ENCODE results near the gene ZBTB16. TPM values are rescaled to one million over a fixed set of nuclear protein-coding genes. Genes with fewer than 3 reads are reported as not detected.

The ZBTB16 gene
- total and polyA plus RNA-seq, 2 of the 4 experiments (the other 2 are of a cell fraction), result not detected

- Histone ChIP-seq H3K4me1 (ENCODE audit: control insufficient read depth, insufficient read depth, low read length) (no peaks in the 10 kb centered on the region), H3K27ac (ENCODE audit: insufficient read depth, low read length) (no peak overlapping the region), H2AK5ac (ENCODE audit: low read depth, low read length) (no peak overlapping the region), H4K20me1 (ENCODE audit: insufficient read depth, low read length) (no peaks in the 10 kb centered on the region), H2AK9ac (replicated peaks; ENCODE audit: low read depth, low read length, poor library complexity) (no peak overlapping the region), H4K8ac (ENCODE audit: low read depth in 2 of 2, low read length in 2 of 2) (no peak overlapping the region), H3K4me2 (ENCODE audit: low read depth, low read length) (no peak overlapping the region), H3K9ac (ENCODE audit: low read depth, low read length) (no peak overlapping the region), H3K36me3 (ENCODE audit: control insufficient read depth, insufficient read depth, low read length) (no peaks in the 10 kb centered on the region), H2BK15ac (ENCODE audit: low read depth, low read length) (no peak overlapping the region), H2AFZ (replicated peaks; ENCODE audit: low read length, poor library complexity) (no peak overlapping the region), H3K56ac (ENCODE audit: extremely low read depth, insufficient read depth, low read length) (no peak overlapping the region; the same call in 1 of the 2 replicates), H3K9me3 (ENCODE audit: control insufficient read depth, insufficient read depth, low read length) (no peaks in the 10 kb centered on the region), H4K91ac (ENCODE audit: insufficient read depth, low read depth, low read length) (no peak overlapping the region), H2BK5ac (ENCODE audit: low read depth, low read length, poor library complexity, severe bottlenecking) (no peak overlapping the region), H3K18ac (ENCODE audit: low read depth, low read length) (no peak overlapping the region), H3K23ac (ENCODE audit: low read depth, low read length) (no peak overlapping the region), H3K4ac (ENCODE audit: low read depth, low read length) (no peak overlapping the region), H3K27me3 (ENCODE audit: control insufficient read depth, insufficient read depth, low read length) (peaks cover 37% of the 10 kb centered on the region), H3K14ac (replicated peaks; ENCODE audit: low read depth, low read length) (no peak overlapping the region), H3K79me1 (ENCODE audit: low read depth in 1 of 2, low read length in 2 of 2) (no peaks in the 10 kb centered on the region), H2BK20ac (ENCODE audit: low read depth, low read length) (no peak overlapping the region), H2BK120ac (ENCODE audit: low read depth, low read length) (no peak overlapping the region), H4K5ac (ENCODE audit: low read depth, low read length) (no peak overlapping the region), H3K9me1 (ENCODE audit: insufficient read depth, low read length) (no peaks in the 10 kb centered on the region), H3K4me3 (ENCODE audit: insufficient read depth, low read depth, low read length) (no peak overlapping the region)
- POLR2A ChIA-PET (ENCODE audit: unreplicated experiment), result no interaction called here
- no CpG with 5 or more reads among the region's 2 CpGs for WGBS, 2 experiments (ENCODE audit: extremely low coverage in 2 of 2, insufficient read length in 1 of 2)
- in situ Hi-C loops (cut with MboI; ENCODE audit: low sequenced_read_pairs) (loop anchor here (5.0 kb wide), 2 partner anchors 227 to 367 kb away; no protein-coding TSS in a partner anchor), dilution Hi-C loops (cut with HindIII; ENCODE audit: low sequenced_read_pairs, unreplicated experiment) (no loop called here), intact Hi-C loops (cut with micrococcal nuclease) (loop anchor here (5.0 kb wide), 2 partner anchors 102 to 957 kb away; no protein-coding TSS in a partner anchor)
- no TSS peak for BruUV-seq (replicated peaks)
- DNase-seq (no peak), ATAC-seq (ENCODE audit: low read depth) (no peak)
- CTCF ChIA-PET, result interaction anchor here (0.8 to 1.4 kb wide), 2 partner anchors 270 to 368 kb away, joined by 3 read pairs; no protein-coding TSS in a partner anchor
- no peak for TF ChIP-seq BHLHE40 (IDR thresholded peaks at IDR 0.05; ENCODE audit: low read depth, low read length)
- no peak for TF ChIP-seq MXI1 (IDR thresholded peaks at IDR 0.05; ENCODE audit: borderline replicate concordance, low read depth, low read length)
- TF ChIP-seq RCOR1 (IDR thresholded peaks at IDR 0.05; ENCODE audit: insufficient replicate concordance, low read length), result no peak
- TF ChIP-seq, protein P1, sequence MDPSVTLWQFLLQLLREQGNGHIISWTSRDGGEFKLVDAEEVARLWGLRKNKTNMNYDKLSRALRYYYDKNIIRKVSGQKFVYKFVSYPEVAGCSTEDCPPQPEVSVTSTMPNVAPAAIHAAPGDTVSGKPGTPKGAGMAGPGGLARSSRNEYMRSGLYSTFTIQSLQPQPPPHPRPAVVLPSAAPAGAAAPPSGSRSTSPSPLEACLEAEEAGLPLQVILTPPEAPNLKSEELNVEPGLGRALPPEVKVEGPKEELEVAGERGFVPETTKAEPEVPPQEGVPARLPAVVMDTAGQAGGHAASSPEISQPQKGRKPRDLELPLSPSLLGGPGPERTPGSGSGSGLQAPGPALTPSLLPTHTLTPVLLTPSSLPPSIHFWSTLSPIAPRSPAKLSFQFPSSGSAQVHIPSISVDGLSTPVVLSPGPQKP (IDR thresholded peaks at IDR 0.05; ENCODE audit: borderline replicate concordance, low read depth, low read length), result no peak
- TF ChIP-seq MAZ (IDR thresholded peaks at IDR 0.05; ENCODE audit: borderline replicate concordance, low read depth, low read length), result no peak
- no peak for TF ChIP-seq RAD21 (IDR thresholded peaks at IDR 0.05; ENCODE audit: low read length)
- TF ChIP-seq FOS (IDR thresholded peaks at IDR 0.05; ENCODE audit: low read depth, low read length), result no peak
- TF ChIP-seq, protein P2, sequence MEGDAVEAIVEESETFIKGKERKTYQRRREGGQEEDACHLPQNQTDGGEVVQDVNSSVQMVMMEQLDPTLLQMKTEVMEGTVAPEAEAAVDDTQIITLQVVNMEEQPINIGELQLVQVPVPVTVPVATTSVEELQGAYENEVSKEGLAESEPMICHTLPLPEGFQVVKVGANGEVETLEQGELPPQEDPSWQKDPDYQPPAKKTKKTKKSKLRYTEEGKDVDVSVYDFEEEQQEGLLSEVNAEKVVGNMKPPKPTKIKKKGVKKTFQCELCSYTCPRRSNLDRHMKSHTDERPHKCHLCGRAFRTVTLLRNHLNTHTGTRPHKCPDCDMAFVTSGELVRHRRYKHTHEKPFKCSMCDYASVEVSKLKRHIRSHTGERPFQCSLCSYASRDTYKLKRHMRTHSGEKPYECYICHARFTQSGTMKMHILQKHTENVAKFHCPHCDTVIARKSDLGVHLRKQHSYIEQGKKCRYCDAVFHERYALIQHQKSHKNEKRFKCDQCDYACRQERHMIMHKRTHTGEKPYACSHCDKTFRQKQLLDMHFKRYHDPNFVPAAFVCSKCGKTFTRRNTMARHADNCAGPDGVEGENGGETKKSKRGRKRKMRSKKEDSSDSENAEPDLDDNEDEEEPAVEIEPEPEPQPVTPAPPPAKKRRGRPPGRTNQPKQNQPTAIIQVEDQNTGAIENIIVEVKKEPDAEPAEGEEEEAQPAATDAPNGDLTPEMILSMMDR (conservative IDR thresholded peaks at IDR 0.05; ENCODE audit: low read depth, low read length), result no peak
- no peak for TF ChIP-seq CHD1 (IDR thresholded peaks at IDR 0.05; ENCODE audit: low read depth, low read length)
- TF ChIP-seq SMC3 (IDR thresholded peaks at IDR 0.05; ENCODE audit: low read depth, low read length), result no peak
- TF ChIP-seq, protein P3, sequence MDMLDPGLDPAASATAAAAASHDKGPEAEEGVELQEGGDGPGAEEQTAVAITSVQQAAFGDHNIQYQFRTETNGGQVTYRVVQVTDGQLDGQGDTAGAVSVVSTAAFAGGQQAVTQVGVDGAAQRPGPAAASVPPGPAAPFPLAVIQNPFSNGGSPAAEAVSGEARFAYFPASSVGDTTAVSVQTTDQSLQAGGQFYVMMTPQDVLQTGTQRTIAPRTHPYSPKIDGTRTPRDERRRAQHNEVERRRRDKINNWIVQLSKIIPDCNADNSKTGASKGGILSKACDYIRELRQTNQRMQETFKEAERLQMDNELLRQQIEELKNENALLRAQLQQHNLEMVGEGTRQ (IDR thresholded peaks at IDR 0.05; ENCODE audit: low read depth, low read length), result no peak
- TF ChIP-seq RFX5 (IDR thresholded peaks at IDR 0.05; ENCODE audit: low read depth, low read length), result no peak
- TF ChIP-seq MAFK (IDR thresholded peaks at IDR 0.05; ENCODE audit: low read depth, low read length), result no peak
- no peak for TF ChIP-seq NFE2L2 (IDR thresholded peaks at IDR 0.05; ENCODE audit: low read depth, low read length)
- TF ChIP-seq CEBPB (IDR thresholded peaks at IDR 0.05; ENCODE audit: low read depth, low read length), result no peak
- TF ChIP-seq POLR2A (IDR thresholded peaks at IDR 0.05; ENCODE audit: low read depth, low read length), result no peak
Measured at GRCh38 chr11:114264381-114264780, 204.9 kb downstream of the ZBTB16 start.

Data from IMR-90 (cell line).